NCI-H1048 (cell line): ENCODE data around the gene KRTAP4-3.
"Not testable (repeated sequence)": the region's sequence is repeated elsewhere in the genome, so short reads cannot be mapped to it uniquely, and the experiment has no call there.

ENCODE experiments used
- DNase-seq: peaks from one replicate; lab custom pipeline; 2025; lab: John Stamatoyannopoulos, UW

KRTAP4-3 gene

GRCh38 chr17:41117846-41118386 lies 50.1 kb downstream of the KRTAP4-3 start, which contains the start of gene KRTAP4-11:
TSS of gene KRTAP4-11 (minus strand) at chr17:41118373. CDS start at chr17:41118315, 58 bp downstream.
- not testable (repeated sequence) for DNase-seq
